ENCODE data around the gene RAB11B.
A peak's percentile ranks its signal among the peaks of the same experiment; 100 is the strongest.
"Not testable (repeated sequence)": the region's sequence is repeated elsewhere in the genome, so short reads cannot be mapped to it uniquely, and the experiment has no call there.

Gene RAB11B

DNA sequence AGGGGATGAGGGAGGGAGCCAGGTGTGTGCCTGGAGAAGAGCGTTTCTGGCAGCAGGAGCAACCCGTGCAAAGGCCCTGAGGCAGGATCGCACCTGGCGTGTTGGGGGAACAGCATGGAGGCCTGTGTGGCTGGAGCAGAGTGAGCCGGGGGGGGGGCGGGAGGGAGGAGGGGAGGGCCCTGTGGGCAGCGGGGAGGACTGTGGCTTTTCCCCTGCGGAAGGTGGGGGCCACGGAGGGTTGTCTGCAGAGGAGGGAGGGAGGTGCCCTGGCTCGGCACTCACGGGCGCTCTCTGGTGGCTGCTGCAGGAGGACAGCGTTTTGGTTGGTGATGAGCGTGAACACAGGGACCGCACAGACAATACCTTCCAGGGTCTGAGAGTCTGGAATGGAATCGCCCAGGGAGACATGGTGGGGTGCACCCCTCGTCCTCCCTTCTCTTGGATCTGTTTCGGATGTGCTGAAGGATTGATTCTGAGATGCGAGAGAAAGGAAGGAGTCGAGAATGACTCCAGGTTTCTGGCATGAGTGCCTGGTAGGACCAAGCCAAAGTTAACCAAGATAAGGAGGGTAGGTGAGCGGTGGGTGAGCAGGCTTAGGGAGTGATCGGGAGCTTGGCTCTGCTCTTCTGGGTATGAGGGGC is 6.5 kb downstream of the RAB11B start:
- DNase-seq = peak; percentile 46

DNA sequence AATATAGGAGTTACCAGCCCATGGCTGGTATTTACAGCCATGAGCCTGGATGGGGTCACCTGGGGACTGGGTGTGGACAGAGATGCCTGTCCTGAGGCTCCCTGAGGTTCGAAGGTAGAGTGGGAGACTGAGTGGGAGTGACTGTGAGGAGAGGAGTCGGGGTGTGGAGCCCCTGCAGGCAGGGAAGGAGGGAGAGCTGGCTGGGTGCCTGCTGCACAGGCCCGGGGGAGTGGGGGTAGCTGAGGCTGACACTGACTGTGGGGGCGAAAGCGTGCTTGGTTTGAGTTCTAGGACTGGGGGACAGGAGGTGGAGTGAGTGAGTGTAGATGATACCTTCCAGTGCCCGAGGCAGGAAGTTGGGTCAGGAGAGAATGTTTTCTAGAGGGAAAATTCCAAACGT is 7.1 kb downstream of the RAB11B start:
- no peak for DNase-seq

DNA sequence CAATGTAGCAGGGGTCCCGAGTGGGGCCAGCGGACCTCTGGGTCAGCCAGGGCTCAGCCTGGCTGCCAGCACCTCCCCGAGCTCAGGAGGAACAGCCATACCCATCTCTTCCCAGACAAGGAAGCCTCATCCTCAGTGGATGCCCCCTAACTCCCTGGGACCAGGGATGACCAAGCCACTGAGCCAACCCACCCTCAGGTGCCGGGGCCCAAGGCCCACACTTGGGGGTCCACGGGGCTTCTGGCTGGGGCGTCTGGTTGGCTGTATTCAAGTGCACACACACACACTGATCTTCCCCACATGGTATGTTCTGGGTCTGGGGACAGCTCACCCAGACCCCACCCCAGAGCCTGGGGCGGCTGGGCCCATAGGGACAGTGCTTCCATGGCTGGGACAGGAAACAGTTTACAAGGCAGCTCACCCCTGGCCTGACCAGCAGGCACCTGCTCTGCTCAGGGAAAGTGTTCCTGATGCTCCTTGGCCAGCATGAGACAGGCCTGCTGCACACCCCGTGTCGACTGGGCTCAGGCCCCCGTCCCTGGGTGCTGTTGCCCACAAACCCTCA is 7.7 kb downstream of the RAB11B start:
- DNase-seq = no peak

DNA sequence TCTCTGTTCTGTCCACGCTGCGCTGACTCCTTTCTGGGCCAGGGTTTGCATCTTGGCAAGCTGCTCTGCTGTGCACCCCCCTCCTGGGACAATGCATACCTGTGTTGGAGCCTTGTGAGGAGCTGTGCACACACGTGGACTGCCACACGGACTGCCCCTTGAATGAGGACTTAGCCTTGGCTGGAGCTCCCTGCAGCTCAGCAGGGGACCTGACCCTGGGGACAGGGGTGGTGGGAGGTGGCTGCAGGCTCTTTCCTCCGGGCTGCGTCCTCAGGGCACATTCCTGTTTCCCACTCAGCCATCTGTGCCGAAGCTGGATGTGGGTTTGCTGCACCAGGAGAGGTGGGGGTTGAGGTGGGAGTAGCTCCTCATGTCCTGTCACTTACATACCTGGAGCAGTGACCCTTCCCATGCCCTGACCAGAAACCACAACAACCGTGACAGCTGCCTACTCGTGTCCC is 8.2 kb downstream of the RAB11B start:
- no peak for DNase-seq

DNA sequence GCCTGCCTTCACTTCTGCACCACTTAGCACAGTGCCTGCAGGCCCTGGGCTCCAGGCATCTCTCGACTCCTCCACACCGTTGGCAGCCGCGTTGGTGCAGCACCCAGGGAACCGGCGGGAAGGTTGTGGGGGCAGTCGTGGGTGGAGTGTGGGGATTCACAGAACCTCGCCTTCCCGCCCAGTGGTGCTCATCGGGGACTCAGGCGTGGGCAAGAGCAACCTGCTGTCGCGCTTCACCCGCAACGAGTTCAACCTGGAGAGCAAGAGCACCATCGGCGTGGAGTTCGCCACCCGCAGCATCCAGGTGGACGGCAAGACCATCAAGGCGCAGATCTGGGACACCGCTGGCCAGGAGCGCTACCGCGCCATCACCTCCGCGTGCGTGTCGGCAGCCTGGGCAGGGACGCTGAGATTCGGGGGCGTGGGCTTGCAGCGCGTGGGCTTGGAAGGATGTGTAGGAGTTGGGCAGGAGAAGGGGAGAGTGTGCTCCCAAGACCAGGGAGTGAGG is 9.6 kb downstream of the RAB11B start:
- DNase-seq = no peak

DNA sequence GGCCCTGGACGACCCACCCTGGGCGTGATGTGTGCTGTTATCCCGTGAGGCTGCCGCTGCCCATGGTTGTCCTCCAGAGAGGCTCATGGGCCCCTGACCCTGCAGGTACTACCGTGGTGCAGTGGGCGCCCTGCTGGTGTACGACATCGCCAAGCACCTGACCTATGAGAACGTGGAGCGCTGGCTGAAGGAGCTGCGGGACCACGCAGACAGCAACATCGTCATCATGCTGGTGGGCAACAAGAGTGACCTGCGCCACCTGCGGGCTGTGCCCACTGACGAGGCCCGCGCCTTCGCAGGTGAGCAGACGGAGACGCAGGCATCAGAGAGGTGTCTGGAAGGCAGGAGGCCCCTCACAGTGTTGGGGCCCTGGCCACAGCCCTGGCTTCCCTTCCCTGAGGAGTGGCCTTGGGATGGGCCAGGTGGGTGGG is 11.8 kb downstream of the RAB11B start:
- no peak for DNase-seq

DNA sequence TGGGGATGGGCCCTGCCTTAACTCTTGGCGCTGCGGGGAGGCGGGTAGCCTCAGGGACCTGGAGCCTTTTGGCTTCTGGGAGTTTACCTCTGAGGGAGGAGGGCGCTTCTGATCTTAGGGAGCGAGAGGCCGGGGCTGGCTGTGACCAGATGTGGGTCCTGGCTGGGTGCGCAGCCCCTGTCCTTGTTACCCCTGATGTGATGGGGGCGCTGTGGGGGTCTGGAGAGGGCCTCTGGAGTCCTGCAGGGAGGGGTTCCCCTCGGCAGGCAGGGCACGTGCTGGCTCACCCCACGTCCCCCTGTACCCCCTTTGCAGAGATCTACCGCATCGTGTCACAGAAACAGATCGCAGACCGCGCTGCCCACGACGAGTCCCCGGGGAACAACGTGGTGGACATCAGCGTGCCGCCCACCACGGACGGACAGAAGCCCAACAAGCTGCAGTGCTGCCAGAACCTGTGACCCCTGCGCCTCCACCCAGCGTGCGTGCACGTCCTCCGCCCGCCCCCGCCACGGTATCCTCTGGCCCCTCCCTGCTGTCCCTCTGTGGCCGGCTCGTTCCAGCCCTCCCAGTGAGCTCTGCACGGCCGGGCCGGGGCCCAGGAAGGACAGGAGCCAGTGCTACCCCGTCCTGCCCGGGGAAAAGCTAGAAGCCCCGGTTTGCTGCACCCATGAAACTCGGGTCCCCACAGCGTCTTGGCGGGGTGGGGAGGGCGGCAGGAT is 13.1 kb downstream of the RAB11B start:
- no peak for DNase-seq

DNA sequence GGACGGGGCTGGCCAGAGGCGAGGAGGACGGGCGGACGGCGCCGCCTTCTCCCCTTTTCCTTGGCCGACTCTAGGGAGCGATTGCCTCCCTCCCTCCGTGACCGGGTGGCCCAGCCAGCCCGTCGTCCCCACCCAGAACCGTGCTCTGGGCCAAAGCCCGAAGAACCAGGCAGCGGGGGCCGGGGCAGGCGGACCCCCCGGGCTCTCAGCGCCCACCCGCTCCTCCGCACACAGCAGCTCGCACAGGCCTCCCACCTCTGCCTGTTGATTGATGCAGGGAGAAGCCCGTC is 13.6 kb downstream of the RAB11B start:
- no peak for DNase-seq

DNA sequence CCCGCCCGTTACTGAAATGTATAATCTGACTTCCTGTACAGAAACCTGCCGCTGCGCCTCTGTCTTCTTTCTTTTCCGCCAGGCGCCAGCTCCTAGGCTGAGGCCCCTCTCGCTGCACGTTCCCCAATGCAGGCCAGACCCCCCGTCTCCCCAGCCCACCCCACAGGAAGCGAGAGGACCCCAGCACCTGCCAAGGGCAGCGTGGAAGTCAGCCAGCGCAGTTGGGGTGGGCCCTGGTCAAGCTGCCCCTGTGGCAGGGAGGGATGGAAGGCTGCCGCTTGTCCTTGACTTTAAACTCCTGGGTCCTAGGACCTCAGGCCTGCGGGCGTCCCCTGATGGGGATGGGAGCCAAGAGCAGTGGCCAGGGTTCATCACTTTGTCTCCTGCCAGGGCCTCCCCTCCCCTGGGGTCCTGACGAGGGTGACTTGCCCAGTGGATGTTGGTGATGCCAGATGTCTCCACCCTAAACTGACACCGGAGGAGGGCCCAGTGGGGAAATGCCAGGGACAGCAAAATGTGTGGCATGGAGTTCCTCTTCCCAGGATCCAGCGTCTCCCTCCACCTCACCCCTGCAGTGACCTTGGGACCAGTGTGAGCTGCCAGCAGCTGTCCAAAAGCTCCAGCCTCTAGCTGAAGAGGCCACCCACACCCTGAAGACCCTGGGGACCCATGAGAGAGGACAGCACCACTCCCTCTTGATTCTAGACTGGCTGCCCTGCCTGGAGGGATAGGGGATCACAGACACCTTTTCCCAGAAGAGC is 14.4 kb downstream of the RAB11B start:
- no peak for DNase-seq

DNA sequence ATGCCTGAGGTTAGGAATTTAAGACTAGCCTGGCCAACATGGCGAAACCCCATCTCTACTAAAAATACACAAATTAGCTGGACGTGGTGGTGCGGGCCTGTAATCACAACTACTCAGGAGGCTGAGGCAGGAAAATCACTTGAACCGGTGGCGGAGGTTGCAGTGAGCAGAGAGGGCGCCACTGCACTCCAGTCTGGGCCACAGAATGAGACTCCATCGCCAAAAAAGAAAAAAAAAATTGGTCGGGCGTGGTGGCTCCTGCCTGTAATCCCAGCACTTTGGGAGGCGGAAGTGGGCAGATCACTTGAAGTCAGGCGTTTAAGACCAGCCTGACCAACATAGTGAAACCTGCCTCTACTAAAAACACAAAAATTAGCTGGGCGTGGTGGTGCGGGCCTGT is 20.6 kb downstream of the RAB11B start:
- DNase-seq = not testable (repeated sequence)

DNA sequence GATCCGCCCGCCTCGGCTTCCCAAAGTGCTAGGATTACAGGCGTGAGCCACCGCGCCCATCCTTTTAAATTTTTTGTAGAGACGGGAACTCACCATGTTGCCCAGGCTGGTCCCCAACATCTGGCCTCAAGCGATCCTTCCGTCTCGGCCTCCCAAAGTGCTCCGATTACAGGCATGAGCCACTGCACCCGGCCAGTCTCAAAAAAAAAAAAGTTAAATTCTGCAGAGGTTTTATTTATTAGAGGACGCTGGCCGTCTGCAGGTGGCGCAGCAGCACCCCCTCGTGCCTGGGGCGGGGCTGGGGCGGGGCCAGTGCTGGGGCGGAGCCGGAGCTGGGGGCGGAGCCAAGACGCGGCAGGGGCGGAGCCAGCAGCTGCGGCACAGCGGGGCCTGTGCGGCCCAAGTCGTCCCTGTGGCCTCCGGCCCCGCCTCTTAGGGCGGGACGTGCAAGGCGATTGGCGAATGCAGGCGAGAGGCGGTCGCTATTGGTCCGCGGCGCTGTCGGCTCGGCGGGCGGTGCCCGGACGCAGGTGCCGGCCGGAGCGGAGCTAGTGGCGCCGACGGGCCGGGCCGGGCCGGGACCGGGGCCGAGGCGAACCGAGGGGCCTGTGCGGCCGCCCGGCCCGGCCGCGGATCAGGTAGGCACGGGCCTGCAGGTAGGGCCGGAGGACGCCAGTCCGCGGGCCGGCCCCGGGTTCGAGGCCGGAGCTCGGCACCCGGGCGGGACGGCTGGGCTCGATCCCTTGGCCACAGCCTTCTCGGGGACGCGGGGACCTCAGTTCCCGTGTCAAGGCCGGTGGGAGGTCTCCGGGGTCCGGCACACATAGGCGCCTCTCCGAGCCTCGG is 22.8 kb downstream of the RAB11B start, which contains the start of gene MARCHF2:
Gene MARCHF2, plus strand, starts transcription at position 523 of the 846 bp plus-strand sequence. CDS start 8,536 bp downstream, outside the sequence.
- DNase-seq = peak; percentile 95

DNA sequence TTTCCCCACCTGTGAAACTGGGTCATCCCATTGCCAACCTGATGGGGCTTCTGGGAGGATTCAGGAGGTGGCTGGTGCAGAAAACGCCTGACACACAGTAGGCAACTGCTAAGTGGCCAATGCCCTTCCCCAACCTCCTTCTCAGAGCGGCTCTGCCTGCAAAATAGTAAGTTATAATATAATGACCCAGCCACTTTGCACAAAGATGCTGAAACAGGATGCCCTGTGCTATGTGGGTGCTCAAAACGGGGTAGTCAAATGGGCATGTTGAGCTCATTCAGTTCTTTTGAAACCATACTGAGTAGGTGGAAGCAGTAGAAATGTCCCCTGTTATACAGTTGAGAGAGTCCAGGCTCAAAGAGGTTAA is 23.5 kb downstream of the RAB11B start:
- no peak for DNase-seq

DNA sequence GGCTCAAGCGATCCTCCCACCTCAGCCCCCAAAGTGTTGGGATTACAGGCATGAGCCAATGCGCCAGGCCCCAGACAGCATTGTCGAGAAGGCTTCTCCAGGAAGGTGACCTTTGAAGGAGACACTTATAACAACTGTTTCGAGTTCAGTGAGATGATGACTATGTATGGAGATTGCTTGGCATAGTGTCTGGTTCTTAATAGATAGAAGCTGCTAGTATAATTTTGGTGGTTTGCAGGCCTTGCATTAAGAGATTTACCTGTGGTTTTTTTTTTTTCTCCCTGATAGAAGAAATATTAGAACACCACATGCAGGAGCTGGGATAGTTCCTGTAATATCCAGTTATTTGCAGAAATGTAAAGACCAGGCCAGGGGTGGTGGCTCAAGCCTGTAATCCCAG is 26.6 kb downstream of the RAB11B start:
- no peak for DNase-seq

DNA sequence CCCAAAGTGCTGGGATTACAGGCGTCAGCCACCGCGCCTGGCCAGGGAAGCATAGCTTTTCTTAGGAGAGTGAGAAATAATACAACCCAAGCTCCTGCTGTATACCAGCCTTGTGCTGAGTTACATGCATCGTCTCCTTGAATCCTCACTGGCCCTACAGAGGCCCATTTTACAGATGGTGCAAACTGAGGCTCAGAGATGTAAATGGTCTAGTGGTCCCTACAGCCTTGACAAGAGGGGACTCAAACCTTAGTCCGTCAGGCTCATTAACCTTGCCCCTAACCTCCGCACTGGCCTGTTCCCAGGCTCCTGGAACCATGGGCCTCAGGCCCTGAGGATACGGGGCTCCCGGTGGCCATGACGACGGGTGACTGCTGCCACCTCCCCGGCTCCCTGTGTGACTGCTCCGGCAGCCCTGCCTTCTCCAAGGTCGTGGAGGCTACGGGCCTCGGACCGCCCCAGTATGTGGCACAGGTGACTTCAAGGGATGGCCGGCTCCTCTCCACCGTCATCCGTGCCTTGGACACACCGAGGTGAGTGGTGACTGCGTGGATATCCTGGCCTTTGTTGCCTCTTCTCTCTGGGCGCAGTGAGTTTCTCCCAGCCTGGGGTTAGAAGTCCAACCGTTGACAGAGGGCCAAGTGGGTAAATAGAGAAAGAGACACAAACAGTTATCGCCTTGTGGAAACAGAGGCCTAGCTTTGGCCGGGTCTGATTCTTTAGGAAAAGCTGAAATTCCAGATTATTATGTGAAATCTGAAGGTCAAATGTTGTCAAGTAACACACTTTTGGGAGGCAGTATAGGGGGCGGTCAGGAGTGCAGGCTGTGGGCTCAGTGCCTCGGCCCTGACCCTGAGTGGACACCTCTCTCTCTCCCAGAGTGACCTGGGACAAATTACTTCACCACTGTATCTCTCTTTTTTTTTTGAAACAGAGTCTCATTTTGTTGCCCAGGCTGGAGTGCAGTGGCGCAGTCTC is 31.6 kb downstream of the RAB11B start:
- no peak for DNase-seq

DNA sequence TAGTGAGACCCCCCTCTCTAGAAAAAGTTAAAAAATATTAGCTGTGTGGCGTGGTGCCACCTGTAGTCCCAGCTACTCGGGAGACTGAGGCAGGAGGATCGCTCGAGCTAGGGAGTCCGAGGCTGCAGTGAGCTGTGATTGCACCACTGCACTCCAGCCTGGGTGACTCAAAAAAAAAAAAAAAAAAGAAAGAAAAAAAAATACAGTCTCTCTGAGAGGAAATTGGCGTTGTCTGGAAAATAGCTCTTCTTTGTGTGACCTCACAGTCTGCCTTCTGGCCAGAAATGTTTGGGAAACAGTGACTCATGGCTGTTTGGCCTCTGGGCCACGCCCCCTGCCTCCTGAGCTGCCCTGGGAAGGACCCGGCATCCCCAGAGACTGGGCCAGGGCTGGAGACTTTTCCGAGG is 33.7 kb downstream of the RAB11B start:
- peak; percentile 99 for DNase-seq

DNA sequence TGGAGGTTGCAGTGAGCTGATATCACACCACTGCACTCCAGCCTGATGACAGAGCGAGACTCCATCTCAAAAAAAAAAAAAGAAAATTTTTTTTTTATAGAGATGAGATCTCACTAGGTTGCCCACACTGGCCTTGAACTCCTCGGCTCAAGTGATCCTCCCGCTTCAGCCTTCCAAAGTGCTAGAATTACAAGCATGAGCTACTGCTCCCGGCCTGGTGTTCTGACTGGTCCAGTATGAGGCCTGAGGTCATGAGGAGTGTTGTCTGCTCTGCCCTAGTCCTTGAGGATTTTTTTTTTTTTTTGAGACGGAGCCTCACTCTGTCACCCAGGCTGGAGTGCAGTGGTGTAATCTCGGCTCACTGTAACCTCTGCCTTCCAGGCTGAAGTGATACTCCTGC is 35.2 kb downstream of the RAB11B start:
- not testable (repeated sequence) for DNase-seq

DNA sequence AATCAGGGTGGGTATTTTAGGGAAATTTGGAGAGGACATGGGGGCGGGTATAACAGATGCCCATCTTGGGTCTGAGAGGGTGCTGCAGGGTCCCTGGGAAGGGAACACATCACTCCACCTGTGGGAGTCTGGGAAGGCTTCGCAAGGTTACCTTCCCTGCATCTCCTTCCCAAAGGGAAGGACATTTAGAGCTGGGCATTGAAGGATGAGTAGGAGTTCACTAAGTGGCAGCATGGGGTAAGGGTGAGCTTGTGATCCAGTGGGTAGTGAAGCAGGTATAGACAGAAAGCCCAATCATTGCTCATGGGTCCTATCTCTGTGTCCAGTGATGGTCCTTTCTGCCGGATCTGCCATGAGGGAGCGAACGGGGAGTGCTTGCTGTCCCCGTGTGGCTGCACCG is 36.1 kb downstream of the RAB11B start:
- DNase-seq = no peak

DNA sequence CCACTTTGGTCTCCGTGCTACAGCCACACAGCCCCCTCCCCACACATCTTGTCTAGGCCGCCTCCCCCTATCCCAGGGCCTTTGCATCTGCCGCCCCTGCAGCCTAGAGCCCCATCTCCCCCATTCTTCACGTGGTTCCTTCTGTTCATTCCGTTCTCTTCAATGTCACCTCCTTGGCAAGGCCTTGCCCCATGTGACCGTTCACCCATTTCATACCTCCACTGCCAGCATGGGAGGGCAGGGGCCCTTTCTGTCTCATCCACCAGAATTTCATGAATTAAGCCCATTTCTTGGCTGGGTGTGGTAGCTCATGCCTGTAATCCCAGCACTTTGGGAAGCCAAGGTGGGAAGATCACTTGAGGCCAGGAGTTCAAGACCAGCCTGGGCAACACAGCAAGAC is 38.9 kb downstream of the RAB11B start:
- DNase-seq = no peak

DNA sequence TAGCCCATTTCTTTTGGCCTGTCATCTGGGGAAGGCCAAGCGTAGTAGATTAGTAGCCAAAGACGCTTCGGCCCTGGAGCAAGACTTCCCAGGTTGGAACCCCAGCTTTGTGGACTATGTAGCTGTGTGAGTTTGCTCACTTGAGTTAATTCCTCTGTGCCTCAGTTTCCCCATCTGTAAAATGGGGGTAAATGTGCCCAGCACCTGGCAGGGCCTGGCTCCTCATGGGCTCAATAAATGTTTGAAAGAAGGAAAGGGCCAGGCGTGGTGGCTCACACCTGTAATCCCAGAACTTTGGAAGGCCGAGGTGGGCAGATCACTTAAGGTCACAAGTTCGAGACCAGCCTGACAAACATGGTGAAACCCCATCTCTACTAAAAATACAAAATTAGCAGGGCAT is 39.7 kb downstream of the RAB11B start:
- DNase-seq = no peak

DNA sequence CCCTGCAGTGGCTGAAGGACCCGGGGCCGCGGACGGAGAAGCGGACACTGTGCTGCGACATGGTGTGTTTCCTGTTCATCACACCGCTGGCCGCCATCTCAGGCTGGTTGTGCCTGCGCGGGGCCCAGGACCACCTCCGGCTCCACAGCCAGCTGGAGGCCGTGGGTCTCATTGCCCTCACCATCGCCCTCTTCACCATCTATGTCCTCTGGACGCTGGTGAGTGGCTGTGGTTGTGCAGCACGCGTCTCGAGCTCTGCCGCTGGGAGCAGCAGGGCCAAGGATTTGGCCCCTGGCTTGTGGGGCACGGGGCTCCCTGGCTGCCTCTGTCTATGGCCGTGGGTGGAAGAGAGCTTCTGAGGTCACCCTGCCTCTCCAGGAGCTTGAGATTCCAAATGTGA is 40.5 kb downstream of the RAB11B start:
- no peak for DNase-seq

DNA sequence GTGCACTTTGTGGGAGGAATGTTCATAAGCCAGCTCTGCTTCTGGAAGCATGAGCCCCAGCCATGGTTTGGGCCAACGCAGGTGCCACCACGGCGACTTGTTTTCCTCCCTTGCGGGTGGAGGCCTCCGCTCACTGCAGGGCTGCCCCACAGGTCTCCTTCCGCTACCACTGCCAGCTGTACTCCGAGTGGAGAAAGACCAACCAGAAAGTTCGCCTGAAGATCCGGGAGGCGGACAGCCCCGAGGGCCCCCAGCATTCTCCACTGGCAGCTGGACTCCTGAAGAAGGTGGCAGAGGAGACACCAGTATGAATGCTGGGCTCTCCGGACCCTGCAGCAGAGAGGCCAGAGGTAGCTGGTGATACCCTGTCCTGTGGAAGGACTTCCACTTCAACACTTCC is 48.1 kb downstream of the RAB11B start:
- DNase-seq = no peak

Data from HCEC 1CT (cell line).